NCI-H510A treated with DMSO at 0.1 percent for 48 hours (cell line): Measurements from ENCODE around the gene OVAAL.

Experiments used
- DNase-seq: peaks from one replicate; lab custom pipeline; 2025; lab: John Stamatoyannopoulos, UW

Gene OVAAL

DNA sequence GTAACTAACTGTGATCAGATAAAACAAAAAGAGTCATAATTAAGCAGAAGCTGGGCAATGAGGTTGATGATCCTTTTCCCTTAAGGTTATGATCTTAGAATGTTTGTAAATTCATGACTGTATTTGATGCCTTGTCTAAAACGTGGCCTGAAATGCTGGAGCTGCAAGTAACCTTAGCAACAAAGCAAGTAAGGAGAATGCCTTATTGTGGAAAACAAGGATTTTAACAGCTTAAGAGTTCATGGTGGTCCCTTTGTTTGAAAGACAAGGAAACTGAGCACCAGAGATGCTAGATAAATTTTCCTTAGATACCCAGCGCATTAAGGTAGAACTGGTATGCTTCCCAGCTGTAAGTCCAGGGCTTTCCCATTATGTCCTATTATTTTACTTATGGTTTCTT, 47.4 kb downstream of the OVAAL start:
- no peak for DNase-seq

GRCh38 chr1:180609643-180610555, 51.1 kb downstream of the OVAAL start:
- no peak for DNase-seq

GRCh38 chr1:180610556-180611015, 51.8 kb downstream of the OVAAL start:
- no peak for DNase-seq

- DNase-seq = no peak
Observed at GRCh38 chr1:180611016-180611930, 52.5 kb downstream of the OVAAL start.

DNA sequence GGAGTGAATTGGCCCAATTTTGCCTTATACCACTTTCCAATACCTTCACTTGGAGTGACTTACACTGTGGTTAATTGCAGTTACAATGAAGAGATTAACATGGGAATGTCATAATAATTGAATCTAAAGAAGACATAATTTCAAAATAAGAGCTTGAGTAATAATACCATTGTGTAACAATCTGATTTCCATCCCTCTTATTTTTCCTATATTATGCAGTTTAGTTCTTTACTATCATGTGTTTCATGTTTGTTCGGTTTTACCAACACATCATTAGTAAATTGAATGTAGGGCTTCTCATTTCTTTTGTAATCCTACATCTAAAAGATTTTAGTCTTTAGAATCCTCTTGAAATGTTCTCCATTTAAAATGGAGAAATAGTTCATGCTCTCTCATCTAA, 53.9 kb downstream of the OVAAL start:
- DNase-seq = no peak

GRCh38 chr1:180614730-180615129, 56.0 kb downstream of the OVAAL start:
- DNase-seq = no peak

GRCh38 chr1:180615493-180616290, 56.9 kb downstream of the OVAAL start:
- DNase-seq = no peak
